Epidermal melanocyte (primary cell): Measurements from ENCODE around the gene UNC13A.
"Not testable (repeated sequence)": the region's sequence is repeated elsewhere in the genome, so short reads cannot be mapped to it uniquely, and the experiment has no call there.

Experiments used
- DNase-seq: peaks from one replicate; pipeline ENCODE4 v3.0.0; 2011; ENCODE audit warnings: low spot score; ENCODE audit not compliant: insufficient read length

The UNC13A gene

GRCh38 chr19:17570291-17570690 is 117.9 kb downstream of the UNC13A start:
- DNase-seq, result not testable (repeated sequence)

DNA sequence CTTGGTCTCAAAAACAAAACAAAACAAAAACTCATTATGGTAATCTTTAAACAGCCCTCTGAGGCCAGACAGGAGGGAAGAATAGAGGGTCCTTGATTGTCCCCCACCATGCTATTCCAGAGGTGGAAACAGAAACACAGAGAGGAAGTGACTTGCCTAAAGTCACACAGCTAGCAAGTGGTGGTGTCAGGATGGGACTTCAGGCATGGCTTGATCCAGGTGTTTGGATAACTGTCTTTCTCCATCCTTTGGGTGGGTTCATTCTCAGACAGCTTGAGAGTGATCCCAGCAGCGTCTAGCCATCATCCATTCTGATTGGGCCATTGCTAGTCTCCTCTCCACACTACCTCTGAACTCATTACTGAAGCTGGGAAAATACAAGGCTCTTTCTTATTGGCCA is 120.2 kb downstream of the UNC13A start:
- no peak for DNase-seq

DNA sequence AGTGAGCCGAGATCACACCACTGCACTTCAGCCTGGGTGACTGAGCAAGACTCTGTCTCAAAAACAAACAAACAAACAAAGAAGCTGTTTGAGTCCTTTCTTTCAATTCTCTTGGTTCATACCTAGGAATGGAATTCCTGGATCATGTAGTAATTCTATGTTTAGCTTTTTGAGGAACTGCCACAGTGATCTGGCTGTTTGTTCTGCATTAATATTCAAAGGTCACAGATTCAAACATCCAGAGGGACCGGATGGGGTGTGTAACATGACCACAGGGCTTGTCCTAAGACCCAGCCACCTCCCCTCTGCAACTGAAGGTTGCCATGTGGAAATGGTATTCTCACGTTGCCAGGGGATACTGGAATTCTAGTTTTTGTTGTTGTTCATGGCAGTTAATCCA is 122.5 kb downstream of the UNC13A start:
- no peak for DNase-seq

GRCh38 chr19:17564781-17565180 is 123.4 kb downstream of the UNC13A start:
- no peak for DNase-seq

DNA sequence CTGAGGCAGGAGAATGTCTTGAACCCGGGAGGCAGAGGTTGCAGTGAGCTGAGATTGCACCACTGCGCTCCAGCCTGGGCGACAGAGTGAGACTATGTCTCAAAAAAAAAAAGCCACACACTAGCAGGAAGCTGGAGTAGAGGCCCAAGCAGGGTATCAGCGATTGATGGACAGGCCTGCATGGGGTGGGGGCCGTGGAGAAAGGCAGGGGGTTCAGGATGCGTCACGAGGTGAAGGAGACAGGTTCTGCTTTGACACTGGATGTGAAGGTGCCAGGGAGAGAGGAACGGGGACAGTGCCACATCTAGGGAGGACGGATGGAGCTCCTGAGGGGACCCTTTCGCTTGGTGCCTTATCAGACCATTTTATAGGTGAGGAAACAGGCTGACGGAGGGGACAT is 125.6 kb downstream of the UNC13A start:
- DNase-seq, result no peak

- DNase-seq, result no peak
These were observed 126.1 kb downstream of the UNC13A start for GRCh38 chr19:17562097-17562496.

GRCh38 chr19:17560205-17560595 is 128.0 kb downstream of the UNC13A start:
- DNase-seq, result no peak

- DNase-seq, result no peak
These were observed 130.7 kb downstream of the UNC13A start for GRCh38 chr19:17557466-17557865.

DNA sequence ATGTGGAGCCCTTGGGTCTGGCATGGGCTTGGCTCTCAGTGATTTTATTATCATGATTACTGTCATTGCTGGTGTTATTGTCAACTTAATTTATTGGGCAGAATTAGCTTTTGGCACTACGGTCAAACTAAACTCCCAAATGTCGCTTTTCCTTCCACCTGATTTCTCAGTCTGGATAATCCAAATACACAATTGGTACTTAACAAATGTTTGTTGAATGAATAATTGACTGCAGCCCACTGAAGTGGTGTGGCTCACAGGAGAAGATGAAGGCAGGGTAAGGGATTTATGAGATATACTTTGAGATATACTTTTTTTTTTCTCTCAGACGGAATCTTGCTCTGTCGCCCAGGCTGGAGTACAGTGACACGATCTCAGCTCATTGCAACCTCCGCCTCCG is 131.2 kb downstream of the UNC13A start:
- no peak for DNase-seq

DNA sequence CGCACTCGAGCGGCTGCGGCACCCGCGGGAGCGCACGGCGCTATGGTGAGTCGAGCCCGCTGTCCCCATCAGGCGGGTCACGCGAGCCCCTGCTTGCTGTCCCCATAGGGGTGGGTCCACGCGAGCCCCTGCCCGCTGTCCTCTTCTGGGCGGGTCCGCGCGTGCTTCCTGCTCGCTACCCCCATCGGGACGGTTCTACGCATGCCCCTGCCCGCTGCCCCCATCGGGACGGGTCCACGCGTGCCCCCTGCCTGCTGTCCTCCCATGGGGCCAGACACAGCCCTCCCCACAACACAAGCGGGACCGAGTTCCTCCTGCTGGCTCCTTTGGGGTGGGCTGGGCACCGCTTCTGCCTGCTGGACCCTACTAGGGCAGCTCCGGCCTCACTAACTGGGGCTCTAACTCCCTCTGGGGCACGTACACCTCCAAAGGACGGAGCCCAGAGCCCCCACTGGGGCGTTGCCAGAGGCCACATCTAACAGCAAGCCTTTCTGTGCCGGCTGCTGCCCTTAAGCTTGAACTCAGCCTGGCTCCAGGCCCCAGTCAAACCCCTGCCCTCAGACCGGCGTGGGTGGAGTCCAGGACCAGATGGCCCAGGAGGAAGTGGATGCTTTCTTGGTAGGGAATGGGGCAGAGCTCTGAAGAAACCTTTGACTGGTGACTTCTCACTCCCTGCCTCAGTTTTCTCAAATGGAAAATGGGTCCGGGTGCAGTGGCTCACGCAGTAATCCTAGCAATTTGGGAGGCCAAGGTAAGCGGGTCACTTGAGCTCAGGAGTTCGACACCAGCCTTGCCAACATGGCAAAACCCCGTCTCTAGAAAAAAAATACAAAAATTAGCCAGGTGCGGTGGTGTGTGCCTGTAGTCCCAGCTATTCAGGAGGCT is 132.0 kb downstream of the UNC13A start:
- DNase-seq, result peak; percentile 45

DNA sequence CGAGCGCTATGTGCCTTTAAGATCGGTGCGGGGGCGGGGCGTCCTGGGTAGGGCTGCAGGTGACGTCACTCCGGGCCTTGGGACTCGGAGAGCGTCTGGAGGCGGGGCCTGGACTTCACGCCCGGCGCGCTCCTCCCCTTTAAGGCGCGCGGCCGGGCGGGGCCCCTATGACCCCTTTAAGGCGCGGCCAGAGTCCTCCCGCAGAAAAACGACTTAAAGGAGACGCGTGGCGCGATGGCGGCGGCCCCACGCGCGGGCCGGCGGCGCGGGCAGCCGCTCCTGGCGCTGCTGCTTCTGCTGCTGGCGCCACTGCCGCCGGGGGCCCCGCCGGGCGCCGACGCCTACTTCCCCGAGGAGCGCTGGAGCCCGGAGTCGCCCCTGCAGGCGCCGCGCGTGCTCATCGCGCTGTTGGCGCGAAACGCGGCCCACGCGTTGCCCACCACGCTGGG is 132.7 kb downstream of the UNC13A start, which contains the start of gene COLGALT1:
Gene COLGALT1, plus strand, starts transcription at position 170 of the 449 bp plus-strand sequence. Its CDS starts 65 bp downstream, at position 235.
- peak; percentile 83 for DNase-seq

DNA sequence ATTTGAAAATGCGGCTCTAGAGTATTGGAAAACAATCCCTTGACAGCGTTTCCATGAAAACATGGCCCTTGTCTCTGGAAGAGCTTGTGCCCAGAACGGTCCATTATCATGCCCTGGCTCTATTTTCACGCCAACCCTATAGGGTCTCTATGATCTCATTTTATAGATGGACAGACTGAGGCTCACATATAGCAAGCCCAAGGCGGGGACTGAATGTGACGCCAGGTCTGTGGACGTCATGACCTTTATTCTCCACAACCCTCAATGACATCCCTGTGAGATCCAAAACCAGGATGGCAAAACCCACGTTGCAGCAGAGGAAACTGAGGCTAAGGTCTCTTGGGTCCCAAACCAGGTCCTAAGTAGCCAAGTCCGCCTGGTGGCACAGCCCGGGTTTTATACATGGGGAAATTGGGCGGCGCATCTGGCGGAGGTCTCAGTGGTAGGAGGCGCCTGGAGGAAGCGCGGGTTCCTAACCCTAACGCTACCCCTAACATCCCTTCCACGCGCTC is 133.1 kb downstream of the UNC13A start:
- peak; percentile 9 for DNase-seq

DNA sequence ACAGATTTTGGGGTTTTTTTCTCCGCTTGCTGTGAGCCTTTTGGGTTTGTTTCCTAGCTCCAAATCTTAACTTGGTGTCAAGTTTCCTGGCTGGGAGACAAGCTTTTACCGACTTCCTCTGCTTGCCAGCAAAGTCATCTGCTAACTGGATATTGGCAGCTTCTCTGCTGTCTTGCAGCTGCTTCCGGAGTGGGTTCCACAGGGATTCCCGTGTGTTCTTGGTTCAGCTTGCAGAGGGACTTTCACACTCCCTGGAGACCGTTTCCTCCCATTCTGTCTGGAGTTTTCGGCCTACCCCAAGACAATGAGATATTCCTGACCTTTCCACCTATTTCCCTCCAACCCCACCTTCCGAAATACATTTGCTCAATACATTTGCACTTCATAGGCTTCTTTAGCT is 134.9 kb downstream of the UNC13A start:
- DNase-seq, result no peak

DNA sequence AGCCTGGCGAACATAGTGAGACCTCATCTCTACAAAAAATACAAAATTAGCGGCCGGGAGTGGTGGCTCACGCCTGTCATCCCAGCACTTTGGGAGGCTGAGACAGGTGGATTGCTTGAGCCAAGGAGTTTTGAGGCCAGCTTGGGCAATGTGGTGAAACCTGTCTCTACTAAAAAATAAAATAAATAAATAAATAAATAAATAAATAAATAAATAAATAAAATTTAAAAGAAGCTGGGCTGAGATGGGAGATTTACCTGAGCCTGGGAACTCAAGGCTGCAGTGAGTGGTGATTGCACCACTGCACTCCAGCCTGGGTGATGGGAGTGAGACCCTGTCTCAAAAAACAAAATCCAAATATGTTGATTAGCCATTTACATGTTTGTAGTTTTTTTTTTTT is 135.4 kb downstream of the UNC13A start:
- not testable (repeated sequence) for DNase-seq
